ENCODE data around the gene PCIF1. TPM values are rescaled to one million over a fixed set of nuclear protein-coding genes. Genes with fewer than 3 reads are reported as not detected.
"Not testable (repeated sequence)": the region's sequence is repeated elsewhere in the genome, so short reads cannot be mapped to it uniquely, and the experiment has no call there.

Gene PCIF1
- total RNA-seq, 2 experiments from 2014 or later, result 41.6 to 52.3 TPM

DNA sequence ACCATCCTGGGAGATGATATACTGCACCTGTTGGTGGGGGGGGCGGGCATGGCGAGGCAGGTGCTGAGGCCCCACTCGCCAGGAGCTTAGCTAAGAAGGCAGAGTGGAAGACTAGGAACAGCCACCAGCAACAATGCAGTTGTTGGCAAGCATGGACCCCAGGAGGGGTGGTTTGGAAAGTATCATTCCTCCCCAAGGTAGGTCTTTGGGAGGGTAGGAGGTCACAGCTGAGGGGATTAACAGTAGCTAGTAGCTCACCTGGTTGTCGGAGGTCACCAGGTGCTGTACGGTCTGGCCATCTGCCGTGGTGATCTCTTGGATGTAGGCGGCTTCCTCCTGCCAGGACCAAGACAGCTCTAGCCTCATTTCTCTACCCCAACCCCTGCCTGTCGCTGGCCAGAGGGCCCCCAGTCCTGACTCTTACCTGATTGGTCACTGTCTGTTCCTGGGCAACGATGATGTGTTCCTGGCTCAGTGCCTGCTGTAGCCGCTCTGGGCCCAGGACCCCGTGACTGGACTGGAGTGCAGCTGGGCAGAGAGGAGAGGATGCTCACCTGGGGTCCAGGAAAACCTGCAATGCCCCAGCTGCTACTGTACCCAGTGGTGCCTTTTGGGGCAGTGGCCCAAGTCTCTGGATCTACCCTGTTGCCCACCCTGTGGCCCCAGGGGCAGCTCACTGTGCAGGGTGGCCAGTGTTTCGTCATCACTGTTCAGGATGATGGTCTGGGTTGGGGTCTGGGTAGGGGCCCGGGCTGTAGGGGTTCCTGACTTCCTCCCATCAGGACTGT lies 15.3 kb downstream of the PCIF1 start:
- Mint-ChIP-seq H3K27me3 (no peaks in the 10 kb centered on the region), H3K4me1 (peaks cover 23% of the 10 kb centered on the region), H3K9me3 (ENCODE audit: low read depth) (no peaks in the 10 kb centered on the region), H3K27ac (no peak overlapping the region), H3K36me3 (peaks cover 41% of the 10 kb centered on the region), H3K4me3 (no peak overlapping the region)
- no peak for ATAC-seq
- DNase-seq, result no peak
- CTCF ChIA-PET, result interaction anchor here (0.6 to 3.9 kb wide), 6 partner anchors 8 to 50 kb away, joined by 3 to 10 read pairs (median 3); no protein-coding TSS in a partner anchor

DNA sequence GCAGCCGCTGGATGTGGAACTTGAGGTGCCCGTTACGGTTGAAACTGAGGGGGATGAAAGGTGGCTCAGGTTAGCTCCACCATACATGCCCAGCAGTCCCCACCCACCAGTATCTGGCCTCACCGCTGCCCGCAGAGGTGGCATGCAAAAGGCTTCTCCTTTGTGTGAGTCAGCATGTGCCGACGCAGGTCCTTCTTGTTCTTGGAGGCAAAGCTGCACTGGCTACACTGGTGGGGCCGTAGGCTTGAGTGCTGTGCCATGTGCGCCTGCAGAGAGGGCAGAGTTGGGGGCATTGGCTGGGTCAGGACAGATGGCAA lies 15.8 kb downstream of the PCIF1 start:
- Mint-ChIP-seq H3K4me3 (no peak overlapping the region), H3K36me3 (peaks cover 35% of the 10 kb centered on the region), H3K4me1 (peaks cover 19% of the 10 kb centered on the region), H3K9me3 (ENCODE audit: low read depth) (no peaks in the 10 kb centered on the region), H3K27me3 (no peaks in the 10 kb centered on the region), H3K27ac (no peak overlapping the region)
- CTCF ChIA-PET, result interaction anchor here (0.7 to 3.9 kb wide), 4 partner anchors 12 to 20 kb away, joined by 3 to 10 read pairs (median 3); no protein-coding TSS in a partner anchor
- ATAC-seq (no peak), DNase-seq (no peak)

DNA sequence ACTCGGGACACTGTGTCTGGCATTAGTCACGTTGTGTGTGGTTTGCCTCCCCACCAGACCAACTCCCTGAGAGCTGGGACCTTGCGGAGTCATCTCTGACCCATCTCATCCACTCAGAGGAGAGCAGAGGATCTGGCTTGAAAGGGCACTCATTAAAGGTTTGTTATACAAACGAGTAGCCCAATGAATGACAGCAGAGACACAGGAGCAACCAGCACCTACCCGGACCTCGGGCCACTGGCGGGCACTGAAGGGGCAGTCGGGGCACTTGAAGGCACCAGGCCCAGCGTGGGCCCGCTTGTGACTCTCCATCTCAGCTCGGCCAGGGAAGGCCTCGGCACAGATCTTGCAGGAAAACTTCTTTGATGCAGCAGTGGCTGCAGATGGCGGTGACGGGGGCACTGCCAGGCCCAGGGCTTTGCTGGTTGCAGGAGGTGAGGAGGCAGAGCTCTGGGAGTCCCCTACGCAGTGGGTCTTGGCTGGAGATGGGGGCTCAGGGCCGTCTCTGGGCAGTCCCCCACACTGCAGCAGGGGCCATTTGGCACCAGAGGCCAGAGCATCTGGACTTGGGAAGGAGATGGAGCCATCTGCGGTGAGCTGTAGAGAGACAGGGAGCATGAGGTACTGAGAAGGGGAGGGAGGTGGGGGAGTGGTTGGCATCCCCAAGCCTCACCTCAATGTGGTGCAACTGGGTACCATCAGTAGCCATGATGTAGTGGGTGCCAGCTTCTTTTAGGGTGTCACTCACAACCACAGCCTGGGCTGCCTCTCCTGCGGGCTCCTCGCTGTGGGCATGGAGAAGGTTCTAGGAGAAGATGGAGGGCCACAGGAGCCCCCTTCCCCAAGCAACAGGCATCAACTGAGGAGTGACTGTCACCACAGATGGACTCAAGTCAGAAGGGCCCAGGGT lies 17.7 kb downstream of the PCIF1 start:
- Mint-ChIP-seq H3K27ac (no peak overlapping the region), H3K27me3 (no peaks in the 10 kb centered on the region), H3K36me3 (peaks cover 25% of the 10 kb centered on the region), H3K4me3 (no peak overlapping the region), H3K9me3 (ENCODE audit: low read depth) (no peaks in the 10 kb centered on the region), H3K4me1 (peaks cover under 1% of the 10 kb centered on the region)
- DNase-seq, result no peak
- CTCF ChIA-PET, result interaction anchor here (0.7 to 4.0 kb wide), 4 partner anchors 11 to 128 kb away, joined by 3 to 19 read pairs (median 4); no protein-coding TSS in a partner anchor
- ATAC-seq, result no peak

DNA sequence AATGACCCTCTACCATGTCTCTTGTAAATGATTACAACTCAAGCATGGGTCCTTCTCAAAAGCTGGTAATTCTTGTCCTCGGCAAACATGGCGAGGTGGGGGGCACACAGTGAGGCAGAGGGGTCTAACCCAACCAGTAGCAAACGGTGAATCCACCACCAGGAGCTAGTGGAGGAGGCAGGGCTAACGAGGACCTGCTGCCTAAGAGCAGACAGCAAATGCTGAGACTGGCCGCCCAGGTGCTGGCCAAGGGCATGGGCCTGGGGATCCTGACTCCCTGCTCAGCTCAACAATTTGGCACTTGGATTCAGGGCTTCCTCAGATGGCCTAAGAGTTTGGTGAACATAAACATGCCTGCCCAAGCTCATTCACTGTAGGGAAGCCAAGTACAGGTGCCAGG lies 18.4 kb downstream of the PCIF1 start:
- Mint-ChIP-seq H3K27ac (no peak overlapping the region), H3K4me3 (no peak overlapping the region), H3K36me3 (peaks cover 25% of the 10 kb centered on the region), H3K4me1 (no peaks in the 10 kb centered on the region), H3K27me3 (no peaks in the 10 kb centered on the region), H3K9me3 (ENCODE audit: low read depth) (no peaks in the 10 kb centered on the region)
- ATAC-seq (no peak), DNase-seq (no peak)
- CTCF ChIA-PET, result interaction anchor here (0.7 to 4.0 kb wide), 5 partner anchors 8 to 129 kb away, joined by 3 to 19 read pairs (median 3); no protein-coding TSS in a partner anchor

DNA sequence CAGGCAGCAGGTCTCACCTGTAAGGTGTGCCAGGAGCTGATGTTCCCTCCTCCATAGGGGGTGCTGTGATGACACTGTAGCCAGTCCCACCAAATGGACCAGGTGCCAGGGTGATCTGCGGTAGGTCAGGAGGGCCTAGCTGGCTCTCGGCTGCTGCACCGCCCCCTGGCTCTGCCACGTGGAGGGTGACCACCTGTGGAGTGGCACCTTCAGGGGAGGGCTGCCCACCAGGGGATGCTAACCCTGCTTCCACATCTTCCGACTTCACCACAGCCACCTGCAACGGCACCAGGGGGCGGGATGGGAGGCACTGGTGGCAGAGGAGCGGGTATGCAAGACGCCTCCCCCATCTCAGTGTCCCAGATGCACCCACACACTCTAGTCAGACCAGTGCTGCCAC lies 19.2 kb downstream of the PCIF1 start:
- H3K36me3 Mint-ChIP-seq, result peaks cover 29% of the 10 kb centered on the region
- no peak for DNase-seq
- no peaks in the 10 kb centered on the region for H3K27me3 Mint-ChIP-seq
- ATAC-seq, result no peak
- CTCF ChIA-PET, result interaction anchor here (0.5 to 4.0 kb wide), 3 partner anchors 9 to 129 kb away, joined by 3 to 19 read pairs (median 3); no protein-coding TSS in a partner anchor
- no peak overlapping the region for H3K27ac Mint-ChIP-seq
- H3K4me1 Mint-ChIP-seq, result no peaks in the 10 kb centered on the region
- H3K4me3 Mint-ChIP-seq, result no peak overlapping the region
- H3K9me3 Mint-ChIP-seq (ENCODE audit: low read depth), result no peaks in the 10 kb centered on the region

DNA sequence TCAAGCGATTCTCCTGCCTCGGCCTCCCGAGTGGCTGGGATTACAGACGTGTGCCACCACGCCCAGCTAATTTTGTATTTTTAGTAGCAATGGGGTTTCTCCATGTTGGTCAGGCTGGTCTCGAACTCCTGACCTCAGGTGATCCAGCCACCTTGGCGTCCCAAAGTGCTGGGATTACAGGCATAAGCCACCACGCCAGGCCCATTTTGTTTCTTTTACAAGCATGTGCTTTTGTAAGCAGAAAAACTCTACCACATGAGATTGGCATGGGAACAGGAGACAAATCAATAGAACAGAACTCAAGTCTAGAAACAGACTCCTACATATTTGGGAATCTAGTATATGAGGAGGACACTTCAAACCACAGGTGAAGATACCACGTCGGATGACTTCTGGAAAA lies 21.8 kb downstream of the PCIF1 start:
- H3K4me3 Mint-ChIP-seq; ATAC-seq; H3K27me3 Mint-ChIP-seq; DNase-seq; H3K4me1 Mint-ChIP-seq; H3K9me3 Mint-ChIP-seq (ENCODE audit: low read depth); CTCF ChIA-PET; H3K27ac Mint-ChIP-seq: not testable (repeated sequence)
- H3K36me3 Mint-ChIP-seq, result peaks cover 37% of the 10 kb centered on the region

DNA sequence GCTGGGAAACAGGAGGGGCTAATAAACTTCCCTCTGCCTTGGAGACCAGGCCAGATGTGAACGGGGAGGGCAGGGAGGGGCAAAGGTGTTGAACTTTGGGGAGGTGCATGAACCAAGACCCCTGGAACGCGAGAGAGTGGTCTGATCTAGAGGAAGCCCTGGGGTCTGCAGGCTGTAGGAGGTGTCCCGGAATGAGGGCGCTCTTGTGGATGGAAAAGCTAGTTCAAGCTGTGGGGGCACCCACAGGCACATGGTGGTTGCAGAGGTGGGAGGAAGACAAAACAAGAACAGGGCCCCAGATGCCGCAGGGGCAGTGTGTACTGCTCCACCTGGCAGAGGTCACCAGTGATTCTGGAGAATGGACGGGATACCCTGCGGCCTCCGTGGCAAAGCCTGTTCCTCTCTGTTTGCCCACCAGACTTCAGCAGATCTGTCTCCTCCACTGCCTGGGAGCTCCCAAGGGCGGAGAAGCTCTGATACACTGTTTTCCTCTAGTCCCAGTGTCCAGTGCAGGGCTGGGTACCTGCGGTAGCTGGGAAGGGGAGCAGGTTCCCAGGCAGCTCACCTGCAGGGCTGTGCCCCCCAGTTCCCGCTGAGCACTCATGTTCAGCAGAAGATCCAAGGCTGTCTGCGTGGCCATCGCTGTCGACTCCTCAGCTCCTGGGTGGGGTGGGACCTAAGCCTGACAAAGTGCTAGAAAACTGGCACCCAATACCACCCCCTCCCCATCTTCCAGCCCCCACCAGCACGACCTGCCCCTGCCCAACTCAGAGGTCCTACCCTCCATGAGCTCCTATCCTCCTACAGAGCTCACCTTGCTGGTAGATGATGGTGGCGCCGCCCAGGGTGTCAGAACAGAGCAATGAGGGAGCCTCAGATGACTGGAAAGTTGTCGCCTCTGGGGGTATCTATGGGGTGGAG lies 22.8 kb downstream of the PCIF1 start:
- Mint-ChIP-seq H3K4me3 (no peak overlapping the region), H3K9me3 (ENCODE audit: low read depth) (no peaks in the 10 kb centered on the region), H3K27me3 (no peaks in the 10 kb centered on the region), H3K36me3 (peaks cover 34% of the 10 kb centered on the region), H3K27ac (no peak overlapping the region), H3K4me1 (no peaks in the 10 kb centered on the region)
- CTCF ChIA-PET, result interaction anchor here (1.0 to 6.7 kb wide), 3 partner anchors 8 to 24 kb away, joined by 3 to 53 read pairs (median 5); partner anchors contain the start of gene ZNF335
- ATAC-seq (no peak), DNase-seq (no peak)

DNA sequence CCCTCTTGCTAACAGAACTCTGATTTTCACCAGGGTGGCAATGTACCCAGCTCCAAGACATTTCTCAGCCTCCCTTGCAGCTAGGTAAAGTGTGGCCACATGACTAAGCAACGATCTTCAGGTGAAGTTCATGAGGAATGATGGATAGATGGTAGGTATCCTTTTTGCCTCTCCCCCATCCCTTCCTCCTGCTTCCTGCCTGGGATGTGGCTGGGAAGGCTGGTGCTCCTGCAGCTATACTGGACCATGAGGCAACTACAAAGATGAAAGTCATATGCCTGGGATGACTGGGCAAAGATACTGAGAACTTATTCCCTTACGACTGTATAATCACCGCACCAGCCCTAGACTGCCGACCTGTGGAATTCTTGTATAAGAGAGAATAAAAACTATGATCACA lies 24.1 kb downstream of the PCIF1 start:
- peaks cover 4% of the 10 kb centered on the region for H3K4me1 Mint-ChIP-seq
- ATAC-seq (no peak), DNase-seq (no peak)
- H3K9me3 Mint-ChIP-seq (ENCODE audit: low read depth), result no peaks in the 10 kb centered on the region
- H3K27me3 Mint-ChIP-seq, result no peaks in the 10 kb centered on the region
- no peak overlapping the region for H3K4me3 Mint-ChIP-seq
- peaks cover 45% of the 10 kb centered on the region for H3K36me3 Mint-ChIP-seq
- H3K27ac Mint-ChIP-seq, result no peak overlapping the region
- CTCF ChIA-PET, result interaction anchor here (0.6 to 6.7 kb wide), 7 partner anchors 10 to 586 kb away, joined by 3 to 53 read pairs (median 3); partner anchors contain the start of gene ZNF335

DNA sequence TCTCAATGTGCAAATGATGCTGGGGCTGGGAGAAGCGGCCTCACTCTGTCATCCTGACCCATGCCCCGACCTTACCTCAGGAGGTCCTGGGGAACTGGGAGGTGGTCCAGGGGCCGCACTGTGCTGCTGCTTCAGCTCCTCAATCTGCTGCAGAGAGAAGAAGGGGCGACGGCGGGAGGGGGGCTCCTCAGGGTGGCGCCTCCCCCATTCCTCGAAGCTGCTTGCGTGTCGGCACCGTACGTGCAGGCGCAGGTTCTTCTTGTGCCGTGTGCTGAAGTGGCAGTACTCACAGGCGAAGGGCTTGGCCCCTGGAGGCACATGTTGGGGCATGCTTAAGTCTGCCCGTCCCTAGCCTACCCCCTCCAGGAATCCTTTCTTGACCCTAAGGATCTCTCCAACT lies 24.6 kb downstream of the PCIF1 start:
- no peaks in the 10 kb centered on the region for H3K27me3 Mint-ChIP-seq
- CTCF ChIA-PET, result interaction anchor here (0.6 to 6.7 kb wide), 6 partner anchors 11 to 587 kb away, joined by 3 to 53 read pairs (median 4); partner anchors contain the start of gene ZNF335
- peaks cover 4% of the 10 kb centered on the region for H3K4me1 Mint-ChIP-seq
- peaks cover 48% of the 10 kb centered on the region for H3K36me3 Mint-ChIP-seq
- H3K27ac Mint-ChIP-seq, result no peak overlapping the region
- H3K4me3 Mint-ChIP-seq, result no peak overlapping the region
- no peak for ATAC-seq
- no peaks in the 10 kb centered on the region for H3K9me3 Mint-ChIP-seq (ENCODE audit: low read depth)
- DNase-seq, result no peak

DNA sequence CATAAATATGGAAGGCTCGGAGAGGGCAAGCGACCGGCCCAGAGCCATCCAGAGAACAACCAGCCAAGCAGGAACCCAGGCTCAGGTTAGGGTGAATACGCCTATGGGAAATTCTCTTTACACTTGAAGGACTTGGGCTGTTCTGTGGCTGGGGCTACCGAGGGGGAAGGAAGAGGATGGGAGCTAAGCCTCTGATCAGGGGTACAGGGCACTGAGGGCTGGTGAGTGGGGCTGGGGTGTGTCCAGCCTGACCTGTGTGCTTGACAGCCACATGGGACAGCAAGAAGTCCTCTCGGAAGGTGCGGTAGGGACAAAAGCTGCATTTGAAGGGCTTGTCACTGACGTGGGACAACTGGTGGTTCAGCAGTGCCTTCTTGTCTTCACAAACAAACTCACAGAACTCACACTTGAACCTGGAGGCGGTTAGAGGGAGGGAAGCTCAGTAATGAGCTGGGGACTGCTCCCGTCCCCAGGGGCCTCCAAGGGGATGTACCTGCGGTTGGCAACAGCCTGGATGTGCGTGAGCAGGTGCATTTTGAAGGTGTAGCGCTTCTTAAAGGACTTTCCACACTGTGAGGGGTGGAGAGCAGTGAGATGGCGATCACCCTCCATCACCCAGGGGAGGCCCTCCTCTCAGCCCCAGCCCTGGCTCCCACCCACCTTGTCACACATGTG lies 25.6 kb downstream of the PCIF1 start:
- H3K27me3 Mint-ChIP-seq, result no peaks in the 10 kb centered on the region
- peaks cover 4% of the 10 kb centered on the region for H3K4me1 Mint-ChIP-seq
- ATAC-seq (no peak), DNase-seq (no peak)
- H3K9me3 Mint-ChIP-seq (ENCODE audit: low read depth), result no peaks in the 10 kb centered on the region
- H3K36me3 Mint-ChIP-seq, result peaks cover 52% of the 10 kb centered on the region
- CTCF ChIA-PET, result interaction anchor here (1.3 to 6.7 kb wide), 6 partner anchors 10 to 161 kb away, joined by 3 to 53 read pairs (median 13); partner anchors contain the start of gene ZNF335
- H3K27ac Mint-ChIP-seq, result no peak overlapping the region
- no peak overlapping the region for H3K4me3 Mint-ChIP-seq

DNA sequence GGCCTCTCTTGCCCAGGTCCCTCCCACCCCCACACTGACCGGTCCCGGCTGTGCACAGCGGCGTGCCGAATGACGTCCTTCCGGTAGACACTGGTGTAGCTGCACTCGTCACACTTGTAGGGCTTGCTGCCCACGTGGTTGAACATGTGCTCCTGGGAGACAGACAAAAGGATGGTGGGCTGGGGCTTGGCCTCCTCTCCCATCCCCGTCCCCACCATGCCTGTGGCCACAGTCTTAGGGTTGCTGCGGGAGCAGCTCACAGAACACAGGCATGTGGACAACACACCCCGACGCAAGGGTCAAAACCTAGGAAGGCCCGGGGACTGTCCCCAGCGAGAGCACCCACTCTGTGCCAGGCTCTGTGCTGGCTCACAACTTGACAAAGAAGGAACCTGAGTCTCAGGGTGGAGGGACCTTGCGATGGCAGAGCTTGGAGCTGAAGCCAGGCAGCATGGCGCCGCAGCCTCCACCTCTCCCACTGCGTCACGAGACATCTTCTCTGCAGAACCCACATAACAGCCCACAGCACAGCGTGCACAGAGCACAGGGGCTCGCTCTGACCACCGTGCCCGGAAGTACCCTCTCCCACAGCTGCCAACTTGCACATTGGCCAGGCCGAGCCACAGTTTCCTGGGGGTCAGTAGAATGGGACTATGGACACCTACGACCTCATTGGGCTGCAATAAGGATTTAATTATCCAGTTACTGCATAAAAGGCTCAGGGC lies 27.7 kb downstream of the PCIF1 start:
- ATAC-seq (no peak), DNase-seq (no peak)
- Mint-ChIP-seq H3K9me3 (ENCODE audit: low read depth) (no peaks in the 10 kb centered on the region), H3K36me3 (peaks cover 57% of the 10 kb centered on the region), H3K4me3 (no peak overlapping the region), H3K4me1 (peaks cover 7% of the 10 kb centered on the region), H3K27me3 (no peaks in the 10 kb centered on the region), H3K27ac (no peak overlapping the region)
- CTCF ChIA-PET, result interaction anchor here (0.6 to 6.7 kb wide), 12 partner anchors 8 to 173 kb away, joined by 3 to 53 read pairs (median 6); partner anchors contain the start of gene ZNF335
